Measurements from ENCODE around the gene SFTPB.

DNA sequence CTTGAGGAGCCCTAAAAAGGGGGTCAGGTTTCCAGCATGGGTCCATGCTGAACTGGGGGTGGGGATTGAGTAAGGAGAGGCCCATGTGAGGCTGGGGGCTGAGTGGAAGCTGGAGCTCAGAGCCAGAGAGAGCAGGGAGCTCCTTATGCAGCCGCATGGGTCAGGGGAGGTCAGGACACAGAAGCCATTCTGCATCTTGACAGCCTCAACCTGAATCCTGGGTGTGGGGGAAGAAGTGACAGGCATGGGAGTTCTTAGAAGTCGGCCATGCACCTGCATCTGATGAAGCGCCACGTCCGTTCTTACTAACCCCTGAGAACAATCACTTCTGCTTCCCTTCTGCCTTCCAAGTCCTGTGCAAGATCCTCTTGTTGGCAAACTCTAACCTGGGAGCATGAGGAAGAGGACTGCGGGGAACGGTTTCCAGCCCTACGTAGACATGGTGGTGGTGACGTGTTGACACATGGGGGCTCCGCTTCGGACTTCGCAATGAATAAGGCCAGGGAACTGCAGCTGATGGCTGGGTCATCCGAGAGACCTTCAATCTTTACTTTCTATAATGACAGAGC lies 48.4 kb upstream of the SFTPB start:
- TF ChIP-seq CTCF (conservative IDR thresholded peaks at IDR 0.05; ENCODE audit: low read length) (no peak), EZH2phosphoT487 (IDR thresholded peaks at IDR 0.05; ENCODE audit: borderline replicate concordance, low read depth, low read length) (no peak)
